Measurements from ENCODE around the gene CCND2.

The CCND2 gene

GRCh38 chr12:4245446-4245845 lies 28.1 kb upstream of the CCND2 start:
- TF ChIP-seq CTCF (IDR thresholded peaks at IDR 0.05; ENCODE audit: low read depth, low read length), result no peak

GRCh38 chr12:4246116-4246515 lies 27.4 kb upstream of the CCND2 start:
- TF ChIP-seq CTCF (IDR thresholded peaks at IDR 0.05; ENCODE audit: low read depth, low read length), result no peak
- H3K4me3 ChIP-seq (ENCODE audit: low read depth, low read length), result no peak overlapping the region

More at GRCh38 chr12:4245446-4245845, 28.1 kb upstream of the CCND2 start:
- no peak overlapping the region for H3K4me3 ChIP-seq (ENCODE audit: low read depth, low read length)

GRCh38 chr12:4250691-4251090 lies 22.9 kb upstream of the CCND2 start:
- no peak for TF ChIP-seq CTCF (IDR thresholded peaks at IDR 0.05; ENCODE audit: low read depth, low read length)
- no peak overlapping the region for H3K4me3 ChIP-seq (ENCODE audit: low read depth, low read length)

GRCh38 chr12:4251216-4251891 lies 22.2 kb upstream of the CCND2 start:
- TF ChIP-seq CTCF (IDR thresholded peaks at IDR 0.05; ENCODE audit: low read depth, low read length), result no peak
- no peak overlapping the region for H3K4me3 ChIP-seq (ENCODE audit: low read depth, low read length)

GRCh38 chr12:4251967-4252366 lies 21.6 kb upstream of the CCND2 start:
- TF ChIP-seq CTCF (IDR thresholded peaks at IDR 0.05; ENCODE audit: low read depth, low read length), result no peak
- H3K4me3 ChIP-seq (ENCODE audit: low read depth, low read length), result no peak overlapping the region

- no peak for TF ChIP-seq CTCF (IDR thresholded peaks at IDR 0.05; ENCODE audit: low read depth, low read length)
- H3K4me3 ChIP-seq (ENCODE audit: low read depth, low read length), result no peak overlapping the region
Observed at GRCh38 chr12:4252601-4253000, 21.0 kb upstream of the CCND2 start.

- H3K4me3 ChIP-seq (ENCODE audit: low read depth, low read length), result no peak overlapping the region
Observed at GRCh38 chr12:4256043-4256826, 17.3 kb upstream of the CCND2 start.

More at GRCh38 chr12:4256043-4256826, 17.3 kb upstream of the CCND2 start:
- TF ChIP-seq CTCF (IDR thresholded peaks at IDR 0.05; ENCODE audit: low read depth, low read length), result no peak

Measured in WI38 (cell line).